GM21423 (cell line): ENCODE results near the gene SULT4A1.
"Not testable (repeated sequence)": the region's sequence is repeated elsewhere in the genome, so short reads cannot be mapped to it uniquely, and the experiment has no call there.

Experiments
- ATAC-seq: cut with Tn5 transposase; IDR thresholded peaks from one replicate; pipeline ENCODE4 v1.9.1; 2021; ENCODE audit warnings: mild to moderate bottlenecking, moderate library complexity; ENCODE audit not compliant: unreplicated experiment

SULT4A1 gene

DNA sequence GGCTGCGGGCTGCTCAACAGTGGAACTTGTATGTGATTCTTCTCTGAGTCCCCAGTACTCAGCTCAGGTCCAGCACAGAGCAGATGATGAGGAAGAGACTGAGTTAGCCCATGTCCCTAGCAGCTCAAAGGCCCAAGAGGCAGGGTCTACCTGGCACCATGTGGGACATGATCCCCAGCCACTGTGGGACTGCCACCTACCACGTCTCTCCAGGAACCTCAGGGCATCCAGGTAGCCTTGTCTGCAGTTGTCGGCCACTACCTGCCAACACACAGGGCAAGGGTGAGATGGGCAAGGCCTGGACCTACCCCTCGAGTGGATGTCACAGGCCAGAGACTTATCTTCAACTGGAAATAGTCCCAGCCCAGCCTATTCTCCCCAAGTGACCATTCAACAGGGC is 25.1 kb upstream of the SULT4A1 start:
- ATAC-seq = no peak

DNA sequence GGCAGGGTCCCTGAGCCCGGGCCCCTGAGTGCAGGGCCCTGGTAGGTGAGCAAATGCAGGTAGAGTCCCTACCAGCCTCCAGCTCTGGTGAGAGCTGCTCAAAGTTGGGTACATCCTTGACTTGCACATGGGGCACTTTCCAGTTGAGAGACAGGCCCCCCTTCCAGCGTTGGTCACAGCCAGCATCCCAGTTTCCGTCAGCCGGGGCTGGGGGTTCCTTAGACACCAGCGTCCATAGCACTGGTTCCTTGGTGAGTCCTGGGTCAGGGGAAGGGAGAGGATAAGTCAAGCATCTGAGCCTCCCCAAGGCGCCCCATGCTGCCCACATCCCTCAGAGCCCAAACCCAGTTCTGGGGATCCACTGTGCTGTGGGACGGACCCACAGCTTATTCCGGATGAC is 23.9 kb upstream of the SULT4A1 start:
- ATAC-seq = no peak

- ATAC-seq = no peak
Measured at GRCh38 chr22:43885786-43886185, 23.5 kb upstream of the SULT4A1 start.

DNA sequence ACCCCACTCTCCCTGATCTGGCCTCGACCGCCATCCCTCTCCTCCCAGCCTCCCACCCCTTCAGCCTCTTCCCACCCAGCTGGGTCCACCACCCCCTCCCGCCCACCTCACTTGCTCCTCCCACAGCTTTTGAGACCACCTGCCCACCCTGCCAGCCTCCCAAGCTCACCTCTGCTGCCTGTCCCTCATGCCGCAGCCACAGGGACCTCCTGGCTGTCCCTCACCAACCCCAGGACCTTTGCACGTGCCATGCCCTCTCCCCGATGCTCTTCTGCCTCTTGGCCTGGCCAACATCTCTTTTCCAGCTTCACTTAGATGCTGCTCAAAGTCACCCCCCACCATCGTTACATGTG is 23.0 kb upstream of the SULT4A1 start:
- ATAC-seq = no peak

GRCh38 chr22:43884600-43885318 is 22.4 kb upstream of the SULT4A1 start:
- peak; percentile 85 for ATAC-seq

DNA sequence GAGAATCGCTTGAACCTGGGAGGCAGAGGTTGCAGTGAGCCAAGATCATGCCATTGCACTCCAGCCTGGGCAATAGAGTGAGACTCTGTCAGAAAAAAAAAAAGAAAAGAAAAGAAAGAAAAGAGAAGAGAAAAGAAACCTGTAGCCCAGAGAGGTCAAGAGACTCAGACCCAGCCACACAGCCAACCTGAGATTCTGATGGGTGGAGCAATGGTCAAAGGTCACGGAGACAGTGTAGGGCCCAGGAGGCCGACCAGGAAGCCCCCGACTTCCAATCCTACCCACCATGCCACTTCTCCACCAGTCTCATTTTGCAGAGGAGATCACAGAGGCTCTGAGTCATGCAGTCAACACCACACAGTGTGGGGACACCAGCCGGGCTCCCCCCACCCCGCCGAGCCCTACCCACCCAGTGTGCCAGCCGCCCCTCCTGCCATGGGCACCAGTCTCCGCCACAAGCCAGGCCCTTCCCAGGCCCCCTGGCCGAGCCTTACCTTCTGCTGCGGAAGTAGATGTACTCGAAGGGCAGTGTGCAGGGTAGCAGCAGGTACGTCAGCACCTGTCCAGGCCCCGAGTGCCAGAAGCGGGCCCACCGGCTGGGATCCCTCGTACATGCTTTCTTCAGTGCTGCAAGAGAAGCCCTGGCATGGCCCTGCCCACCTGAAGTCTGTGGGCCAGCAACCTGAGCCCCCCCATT is 21.6 kb upstream of the SULT4A1 start:
- ATAC-seq = no peak

DNA sequence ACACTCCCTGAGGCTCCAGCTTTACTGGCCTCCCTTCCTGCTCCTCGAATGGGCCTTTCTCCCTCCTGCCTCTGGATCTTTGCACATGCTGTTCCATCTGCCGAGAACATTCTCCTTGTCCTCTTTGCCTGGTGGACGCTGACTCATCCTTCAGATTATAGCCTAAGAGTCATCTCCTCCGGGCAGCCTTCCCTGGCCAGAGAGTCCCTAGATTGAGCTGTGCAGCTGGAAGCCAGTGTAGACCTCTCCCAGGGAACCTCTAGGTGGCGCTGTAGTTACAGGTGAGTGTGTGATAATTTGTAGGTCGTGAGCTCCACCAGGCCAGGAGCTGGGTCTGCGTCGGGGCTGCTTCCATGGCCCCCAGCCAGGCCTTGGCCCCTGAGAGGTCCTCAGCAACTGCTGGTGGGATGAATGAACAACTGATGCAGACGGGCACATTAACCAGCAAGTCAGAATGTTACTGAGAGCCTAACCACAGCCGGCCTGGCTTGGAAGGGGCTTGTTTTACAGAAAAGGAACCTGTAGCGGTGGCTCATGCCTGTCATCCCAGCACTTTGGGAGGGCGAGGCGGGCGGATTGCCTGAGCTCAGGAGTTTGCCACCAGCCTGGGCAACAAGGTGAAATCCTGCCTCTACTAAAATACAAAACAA is 20.8 kb upstream of the SULT4A1 start:
- no peak for ATAC-seq

GRCh38 chr22:43882122-43882767 is 19.9 kb upstream of the SULT4A1 start:
- ATAC-seq = no peak

- ATAC-seq = no peak
Measured at GRCh38 chr22:43881091-43882061, 19.1 kb upstream of the SULT4A1 start.

GRCh38 chr22:43880541-43880991 is 18.3 kb upstream of the SULT4A1 start:
- ATAC-seq = no peak

GRCh38 chr22:43879901-43880540 is 17.7 kb upstream of the SULT4A1 start:
- no peak for ATAC-seq

GRCh38 chr22:43878831-43879550 is 16.7 kb upstream of the SULT4A1 start:
- no peak for ATAC-seq

- no peak for ATAC-seq
Measured at GRCh38 chr22:43878079-43878795, 15.9 kb upstream of the SULT4A1 start.

- ATAC-seq = no peak
Measured at GRCh38 chr22:43876866-43877509, 14.7 kb upstream of the SULT4A1 start.

DNA sequence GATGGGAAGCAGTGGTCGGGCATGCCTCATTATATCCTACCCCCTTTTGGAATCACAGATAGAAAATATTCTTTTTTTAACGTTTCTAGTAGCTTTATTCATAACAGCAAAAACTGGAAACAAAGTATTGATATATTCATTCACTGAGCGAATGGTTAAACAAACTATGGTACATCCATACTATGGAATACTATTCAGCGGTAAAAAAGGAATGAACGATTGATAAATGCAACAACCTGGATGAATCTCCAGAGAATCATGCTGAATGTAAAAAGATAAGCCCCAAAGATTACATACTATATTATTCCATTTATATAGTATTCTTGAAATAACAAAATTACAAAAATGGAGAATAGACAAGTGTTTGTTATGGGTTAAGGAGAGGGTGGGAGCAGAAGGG is 7.5 kb upstream of the SULT4A1 start:
- ATAC-seq = no peak

- ATAC-seq = not testable (repeated sequence)
Measured at GRCh38 chr22:43869001-43869400, 6.7 kb upstream of the SULT4A1 start.

- no peak for ATAC-seq
Measured at GRCh38 chr22:43867839-43868635, 5.7 kb upstream of the SULT4A1 start.
